ENCODE measurements around the gene MGAT4C. TPM values are rescaled to one million over a fixed set of nuclear protein-coding genes. Genes with fewer than 3 reads are reported as not detected.

Gene MGAT4C
- total and polyA plus RNA-seq, 9 donors: 0.34 to 3.1 (median 0.89) TPM

DNA sequence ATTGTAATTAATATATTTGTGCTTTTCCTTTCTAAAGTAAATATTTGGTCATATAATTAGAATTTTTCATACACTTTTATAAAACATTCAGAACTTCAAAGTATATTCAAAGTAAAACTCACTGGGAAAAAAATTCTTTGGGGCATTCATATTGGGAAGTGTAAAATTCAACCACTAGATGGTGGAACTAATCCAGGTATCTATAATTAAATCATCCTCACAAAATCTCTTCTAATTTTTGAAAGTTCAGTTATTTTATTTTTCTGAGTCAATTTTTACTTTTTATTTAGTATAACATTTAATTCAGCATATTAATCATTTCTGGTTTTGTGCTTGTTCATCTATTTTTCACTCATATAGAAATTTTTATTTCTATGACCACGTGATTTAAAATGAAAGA lies 301.1 kb downstream of the MGAT4C start:
- no peaks in the 10 kb centered on the region for H3K9me3 ChIP-seq (replicated peaks; ENCODE audit: control insufficient read depth, low read depth, low read length)
- no peak overlapping the region for H3K27ac ChIP-seq (ENCODE audit: low read length)
- H3K27me3 ChIP-seq (ENCODE audit: control insufficient read depth, insufficient read depth, low read length): no peaks in the 10 kb centered on the region
- WGBS (ENCODE audit: insufficient coverage): no CpG with 5 or more reads among the region's 1 CpG
- H3K36me3 ChIP-seq (ENCODE audit: control insufficient read depth, insufficient read depth, low read length): no peaks in the 10 kb centered on the region
- H3K4me3 ChIP-seq (ENCODE audit: low read length): no peak overlapping the region
- no peaks in the 10 kb centered on the region for H3K4me1 ChIP-seq (ENCODE audit: control insufficient read depth, insufficient read depth, low read length)
- peak; percentile 3 for DNase-seq

DNA sequence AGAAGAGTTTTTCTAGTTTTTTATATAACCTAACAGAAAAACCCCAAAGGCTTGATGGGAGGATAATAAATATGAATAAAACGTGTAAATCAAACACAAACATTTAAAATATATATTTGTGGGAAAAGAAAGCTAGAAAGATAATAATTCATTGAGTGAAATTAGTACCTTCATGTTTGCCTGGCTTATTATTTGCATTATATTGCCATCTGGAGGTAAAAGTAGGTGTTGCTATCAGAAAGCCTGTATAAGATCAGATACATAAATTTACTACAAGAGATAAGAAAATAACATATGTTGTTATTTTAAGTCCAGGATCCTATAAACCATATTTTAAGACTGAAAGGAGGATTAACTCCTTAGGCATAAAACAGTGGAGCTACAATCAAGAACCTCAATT lies 304.4 kb downstream of the MGAT4C start:
- peak; percentile 7 for DNase-seq
- no CpG with 5 or more reads among the region's 1 CpG for WGBS (ENCODE audit: insufficient coverage)

DNA sequence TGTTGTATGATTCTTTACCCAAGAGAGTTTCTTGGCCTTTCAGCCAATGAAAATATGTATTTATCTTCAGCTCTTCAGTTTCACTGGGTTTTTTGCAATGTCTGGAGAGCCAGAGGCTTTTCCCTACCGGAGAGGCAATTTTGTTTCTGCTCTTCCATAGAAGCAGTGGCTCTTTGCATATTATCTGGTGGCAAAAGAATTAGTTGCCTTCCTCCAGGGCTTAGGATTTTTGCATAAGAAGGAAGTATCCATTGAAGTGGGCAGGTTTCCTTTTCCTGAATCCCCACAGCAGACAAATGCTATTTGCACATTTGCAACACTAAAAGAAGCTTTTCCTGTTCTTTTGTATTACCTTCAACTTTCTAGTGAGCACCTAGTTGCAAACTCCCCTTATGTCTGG lies 306.9 kb downstream of the MGAT4C start:
- WGBS (ENCODE audit: insufficient coverage): no CpG with 5 or more reads among the region's 1 CpG
- Histone ChIP-seq H3K4me3 (ENCODE audit: low read length) (no peak overlapping the region), H3K36me3 (ENCODE audit: control insufficient read depth, insufficient read depth, low read length) (no peaks in the 10 kb centered on the region), H3K27ac (ENCODE audit: low read length) (no peak overlapping the region), H3K9me3 (replicated peaks; ENCODE audit: control insufficient read depth, low read depth, low read length) (no peaks in the 10 kb centered on the region), H3K27me3 (ENCODE audit: control insufficient read depth, insufficient read depth, low read length) (no peaks in the 10 kb centered on the region), H3K4me1 (ENCODE audit: control insufficient read depth, insufficient read depth, low read length) (no peaks in the 10 kb centered on the region)
- no peak for DNase-seq

More for the DNA sequence above, 304.4 kb downstream of the MGAT4C start:
- Histone ChIP-seq H3K27ac (ENCODE audit: low read length) (no peak overlapping the region), H3K36me3 (ENCODE audit: control insufficient read depth, insufficient read depth, low read length) (no peaks in the 10 kb centered on the region), H3K4me3 (ENCODE audit: low read length) (no peak overlapping the region), H3K27me3 (ENCODE audit: control insufficient read depth, insufficient read depth, low read length) (no peaks in the 10 kb centered on the region), H3K9me3 (replicated peaks; ENCODE audit: control insufficient read depth, low read depth, low read length) (no peaks in the 10 kb centered on the region), H3K4me1 (ENCODE audit: control insufficient read depth, insufficient read depth, low read length) (no peaks in the 10 kb centered on the region)

DNA sequence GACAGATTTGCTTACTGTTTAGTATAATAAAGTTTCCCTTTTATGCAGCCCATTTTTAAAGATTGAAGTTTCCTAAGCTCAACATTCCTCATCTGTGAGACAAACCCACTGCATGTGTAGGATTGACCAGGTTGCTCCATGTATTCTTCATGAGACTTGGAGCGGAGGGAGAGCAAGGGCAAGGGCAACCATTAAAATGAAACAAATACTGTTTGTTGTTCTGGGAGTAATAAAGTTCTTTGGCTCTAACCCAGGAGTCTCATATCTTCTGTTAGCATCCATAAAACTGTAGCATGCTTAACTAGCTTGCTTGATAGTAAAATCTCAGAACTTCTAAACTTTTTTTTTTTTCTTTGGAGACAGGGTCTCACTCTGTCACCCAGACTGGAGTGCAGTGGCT lies 307.9 kb downstream of the MGAT4C start:
- no peaks in the 10 kb centered on the region for H3K9me3 ChIP-seq (replicated peaks; ENCODE audit: control insufficient read depth, low read depth, low read length)
- H3K27ac ChIP-seq (ENCODE audit: low read length): no peak overlapping the region
- H3K4me1 ChIP-seq (ENCODE audit: control insufficient read depth, insufficient read depth, low read length): no peaks in the 10 kb centered on the region
- no CpG with 5 or more reads among the region's 1 CpG for WGBS (ENCODE audit: insufficient coverage)
- DNase-seq: peak; percentile 1
- H3K4me3 ChIP-seq (ENCODE audit: low read length): no peak overlapping the region
- H3K27me3 ChIP-seq (ENCODE audit: control insufficient read depth, insufficient read depth, low read length): no peaks in the 10 kb centered on the region
- H3K36me3 ChIP-seq (ENCODE audit: control insufficient read depth, insufficient read depth, low read length): no peaks in the 10 kb centered on the region

DNA sequence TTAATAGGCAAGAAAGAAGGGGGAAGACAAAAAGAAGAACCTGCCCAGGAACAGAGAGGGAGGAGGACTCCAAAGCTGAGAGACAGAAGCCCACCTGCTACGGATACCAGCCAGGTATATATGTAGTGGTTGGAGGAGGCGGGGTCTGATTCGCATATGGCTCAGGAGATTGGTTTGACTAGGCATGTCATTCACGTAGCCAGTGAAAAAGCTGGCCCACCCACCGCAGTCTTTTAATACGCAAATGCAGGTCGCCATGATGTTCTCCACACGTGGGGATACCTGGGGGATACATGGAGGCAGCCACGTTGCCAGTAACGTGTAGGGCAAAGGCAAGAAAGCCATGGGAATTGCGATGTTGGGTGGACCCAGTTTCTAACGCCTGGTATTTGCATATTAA lies 308.9 kb downstream of the MGAT4C start:
- Histone ChIP-seq H3K4me1 (ENCODE audit: control insufficient read depth, insufficient read depth, low read length) (no peaks in the 10 kb centered on the region), H3K36me3 (ENCODE audit: control insufficient read depth, insufficient read depth, low read length) (no peaks in the 10 kb centered on the region), H3K27ac (ENCODE audit: low read length) (no peak overlapping the region), H3K27me3 (ENCODE audit: control insufficient read depth, insufficient read depth, low read length) (no peaks in the 10 kb centered on the region), H3K4me3 (ENCODE audit: low read length) (no peak overlapping the region), H3K9me3 (replicated peaks; ENCODE audit: control insufficient read depth, low read depth, low read length) (no peaks in the 10 kb centered on the region)
- WGBS (ENCODE audit: insufficient coverage): 86% methylated on average over 11 of the region's 12 CpGs
- no peak for DNase-seq

DNA sequence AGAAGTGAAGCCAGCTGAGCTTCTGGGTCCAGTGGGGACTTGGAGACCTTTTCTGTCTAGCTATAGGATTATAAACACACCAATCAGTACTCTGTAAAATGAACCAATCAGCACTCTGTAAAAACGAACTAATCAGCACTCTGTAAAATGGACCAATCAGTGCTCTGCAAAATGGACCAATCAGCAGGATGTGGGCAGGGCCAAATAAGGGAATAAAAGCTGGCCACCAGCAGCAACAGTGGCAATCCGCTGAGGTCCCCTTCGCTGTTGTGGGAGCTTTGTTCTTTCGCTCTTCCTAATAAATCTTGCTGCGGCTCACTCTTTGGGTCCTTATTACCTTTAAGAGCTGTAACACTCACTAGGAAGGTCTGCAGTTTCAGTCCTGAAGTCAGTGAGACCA lies 309.8 kb downstream of the MGAT4C start:
- H3K4me1 ChIP-seq (ENCODE audit: control insufficient read depth, insufficient read depth, low read length): no peaks in the 10 kb centered on the region
- 90% methylated on average over 5 of the region's 5 CpGs for WGBS (ENCODE audit: insufficient coverage)

DNA sequence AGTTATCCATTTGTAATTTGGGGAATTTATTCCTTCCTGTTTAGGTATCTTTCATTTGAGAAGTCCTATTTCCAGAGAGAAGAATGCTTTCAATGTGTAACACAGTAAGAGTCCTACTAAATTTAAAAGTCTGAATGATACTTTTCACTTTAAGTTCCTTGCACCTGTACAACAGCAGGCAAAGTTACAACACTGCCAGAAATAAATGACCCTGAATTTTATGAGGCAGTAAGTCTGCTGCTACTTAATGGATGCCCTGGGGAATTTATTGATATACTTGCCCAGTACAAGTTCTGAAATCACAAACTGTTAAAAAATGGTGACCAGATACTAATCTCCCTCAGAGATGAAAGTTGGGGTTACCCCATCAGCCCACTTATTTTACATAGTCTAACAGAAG lies 329.0 kb downstream of the MGAT4C start:
- Histone ChIP-seq H3K9me3 (replicated peaks; ENCODE audit: control insufficient read depth, low read depth, low read length) (no peaks in the 10 kb centered on the region), H3K27ac (ENCODE audit: low read length) (no peak overlapping the region), H3K4me1 (ENCODE audit: control insufficient read depth, insufficient read depth, low read length) (no peaks in the 10 kb centered on the region), H3K36me3 (ENCODE audit: control insufficient read depth, insufficient read depth, low read length) (no peaks in the 10 kb centered on the region), H3K4me3 (ENCODE audit: low read length) (no peak overlapping the region), H3K27me3 (ENCODE audit: control insufficient read depth, insufficient read depth, low read length) (no peaks in the 10 kb centered on the region)
- no peak for DNase-seq

More for the DNA sequence above, 309.8 kb downstream of the MGAT4C start:
- Histone ChIP-seq H3K36me3 (ENCODE audit: control insufficient read depth, insufficient read depth, low read length) (no peaks in the 10 kb centered on the region), H3K27me3 (ENCODE audit: control insufficient read depth, insufficient read depth, low read length) (no peaks in the 10 kb centered on the region), H3K4me3 (ENCODE audit: low read length) (no peak overlapping the region), H3K9me3 (replicated peaks; ENCODE audit: control insufficient read depth, low read depth, low read length) (no peaks in the 10 kb centered on the region), H3K27ac (ENCODE audit: low read length) (no peak overlapping the region)
- DNase-seq: no peak

DNA sequence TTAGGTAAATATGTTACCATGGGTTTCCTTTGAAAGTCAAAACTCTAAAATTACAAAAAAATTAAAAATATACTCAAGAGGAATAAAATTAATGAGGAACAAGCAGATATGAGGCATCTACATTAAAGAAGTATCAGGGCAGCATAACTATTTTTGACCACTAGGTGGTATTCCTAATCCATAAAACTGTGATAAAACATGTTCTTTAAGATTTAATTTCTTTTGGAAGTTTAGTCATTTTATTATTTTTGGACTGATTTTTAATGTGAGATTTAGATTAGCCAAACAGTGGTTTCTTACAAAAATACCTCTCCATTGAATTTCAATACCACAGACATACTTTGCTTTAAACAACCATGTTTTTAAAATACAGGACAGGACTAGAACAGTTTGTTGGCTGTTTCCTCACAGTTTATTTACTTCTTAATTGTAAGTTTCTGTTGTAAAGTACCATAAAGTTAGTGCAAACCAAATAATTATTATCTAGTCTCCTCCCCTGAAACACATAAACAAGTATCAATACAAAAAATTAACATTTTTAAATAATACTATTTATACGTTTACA lies 332.3 kb downstream of the MGAT4C start:
- H3K4me3 ChIP-seq (ENCODE audit: low read length): no peak overlapping the region
- no peaks in the 10 kb centered on the region for H3K4me1 ChIP-seq (ENCODE audit: control insufficient read depth, insufficient read depth, low read length)
- H3K9me3 ChIP-seq (replicated peaks; ENCODE audit: control insufficient read depth, low read depth, low read length): no peaks in the 10 kb centered on the region
- WGBS (ENCODE audit: insufficient coverage): no CpG with 5 or more reads among the region's 1 CpG
- DNase-seq: peak; percentile 24
- H3K36me3 ChIP-seq (ENCODE audit: control insufficient read depth, insufficient read depth, low read length): no peaks in the 10 kb centered on the region
- no peak overlapping the region for H3K27ac ChIP-seq (ENCODE audit: low read length)
- H3K27me3 ChIP-seq (ENCODE audit: control insufficient read depth, insufficient read depth, low read length): no peaks in the 10 kb centered on the region

DNA sequence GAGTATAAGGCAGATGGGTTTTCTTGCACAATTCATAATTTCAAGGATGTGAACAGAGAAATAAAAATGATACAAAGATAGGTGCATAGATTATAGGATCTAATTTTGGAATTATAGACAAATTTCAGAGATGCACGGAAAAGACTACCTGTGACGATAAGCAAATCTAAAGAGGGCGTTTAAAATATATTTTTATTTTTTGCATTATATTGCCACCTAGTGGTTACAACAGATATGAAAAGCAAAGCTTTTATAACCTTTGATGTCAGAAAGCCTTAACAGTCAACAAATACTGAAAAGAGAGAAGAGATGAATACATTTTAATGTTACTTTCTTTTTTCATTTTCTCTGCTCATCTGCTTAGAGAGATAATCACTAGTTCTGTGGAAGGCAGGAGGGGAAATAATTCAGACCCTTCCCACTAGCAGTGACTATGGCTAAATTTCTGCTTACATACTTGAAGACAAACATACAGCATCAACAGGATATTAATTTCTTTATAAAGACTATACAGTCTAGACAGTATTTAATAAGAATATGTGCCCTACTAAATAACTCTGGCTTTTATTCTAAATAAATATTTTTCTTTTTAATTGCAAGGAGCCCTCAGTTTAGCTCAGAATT lies 335.8 kb downstream of the MGAT4C start:
- H3K27me3 ChIP-seq (ENCODE audit: control insufficient read depth, insufficient read depth, low read length): no peaks in the 10 kb centered on the region
- H3K4me3 ChIP-seq (ENCODE audit: low read length): no peak overlapping the region
- DNase-seq: peak; percentile 27
- WGBS (ENCODE audit: insufficient coverage): no CpG with 5 or more reads among the region's 3 CpGs
- H3K9me3 ChIP-seq (replicated peaks; ENCODE audit: control insufficient read depth, low read depth, low read length): no peaks in the 10 kb centered on the region
- no peak overlapping the region for H3K27ac ChIP-seq (ENCODE audit: low read length)
- no peaks in the 10 kb centered on the region for H3K36me3 ChIP-seq (ENCODE audit: control insufficient read depth, insufficient read depth, low read length)
- H3K4me1 ChIP-seq (ENCODE audit: control insufficient read depth, insufficient read depth, low read length): no peaks in the 10 kb centered on the region

All from muscle of leg (tissue), 11 donors.